Activated CD4-positive, alpha-beta T cell treated with anti-CD3 and anti-CD28 coated beads, Interleukin-2, amount 50 U/mL, for 48 hours (primary cell): ENCODE data around the gene SEMA6D.
"Not testable (repeated sequence)": the region's sequence is repeated elsewhere in the genome, so short reads cannot be mapped to it uniquely, and the experiment has no call there.

Experiments used
- DNase-seq, 2 experiments: peaks; one replicate each; pipeline ENCODE4 v3.0.0-alpha.2; 2020

The SEMA6D gene

GRCh38 chr15:47718497-47719437, 1.5 kb downstream of the SEMA6D start:
- no peak for DNase-seq

- no peak for DNase-seq
Measured at GRCh38 chr15:47719730-47720129, 2.4 kb downstream of the SEMA6D start.

GRCh38 chr15:47720555-47720954, 3.2 kb downstream of the SEMA6D start:
- DNase-seq: no peak

GRCh38 chr15:47721676-47722075, 4.4 kb downstream of the SEMA6D start:
- no peak for DNase-seq

- no peak for DNase-seq
Measured at GRCh38 chr15:47724346-47724745, 7.0 kb downstream of the SEMA6D start.

GRCh38 chr15:47725051-47725450, 7.7 kb downstream of the SEMA6D start:
- DNase-seq: no peak

- DNase-seq: no peak
Measured at GRCh38 chr15:47725906-47726305, 8.6 kb downstream of the SEMA6D start.

- DNase-seq: no peak
Measured at GRCh38 chr15:47726399-47726823, 9.1 kb downstream of the SEMA6D start.

GRCh38 chr15:47727137-47727536, 9.8 kb downstream of the SEMA6D start:
- DNase-seq: no peak

- DNase-seq: no peak
Measured at GRCh38 chr15:47727676-47728075, 10.4 kb downstream of the SEMA6D start.

- no peak for DNase-seq
Measured at GRCh38 chr15:47728426-47728825, 11.1 kb downstream of the SEMA6D start.

- DNase-seq: no peak
Measured at GRCh38 chr15:47728886-47729285, 11.6 kb downstream of the SEMA6D start.

- DNase-seq: no peak
Measured at GRCh38 chr15:47731230-47731629, 13.9 kb downstream of the SEMA6D start.

GRCh38 chr15:47732248-47732647, 14.9 kb downstream of the SEMA6D start:
- no peak for DNase-seq

GRCh38 chr15:47733085-47733484, 15.8 kb downstream of the SEMA6D start:
- DNase-seq: no peak

- no peak for DNase-seq
Measured at GRCh38 chr15:47736143-47736786, 19.0 kb downstream of the SEMA6D start.

- DNase-seq: no peak
Measured at GRCh38 chr15:47737477-47737876, 20.2 kb downstream of the SEMA6D start.

- DNase-seq: not testable (repeated sequence)
Measured at GRCh38 chr15:47738144-47738825, 21.0 kb downstream of the SEMA6D start.

- no peak for DNase-seq
Measured at GRCh38 chr15:47741082-47741481, 23.8 kb downstream of the SEMA6D start.

GRCh38 chr15:47741907-47742306, 24.6 kb downstream of the SEMA6D start:
- no peak for DNase-seq

- DNase-seq: no peak
Measured at GRCh38 chr15:47742334-47742733, 25.0 kb downstream of the SEMA6D start.

- no peak for DNase-seq
Measured at GRCh38 chr15:47742742-47743141, 25.4 kb downstream of the SEMA6D start.

- DNase-seq: no peak
Measured at GRCh38 chr15:47743385-47743784, 26.1 kb downstream of the SEMA6D start.

- no peak for DNase-seq
Measured at GRCh38 chr15:47743886-47744285, 26.6 kb downstream of the SEMA6D start.
